Type B pancreatic cell (in vitro differentiated cells): ENCODE data around the gene ITPRIPL1. TPM values are rescaled to one million over a fixed set of nuclear protein-coding genes. Genes with fewer than 3 reads are reported as not detected.

Experiments used
- DNase-seq: peaks from one replicate; pipeline ENCODE4 v3.0.0; 2021; ENCODE audit warnings: mixed read lengths; ENCODE audit not compliant: unreplicated experiment; ENCODE audit errors: extremely low spot score
- H3K27ac Mint-ChIP-seq: 2 replicates; pipeline ENCODE4 v1.8.0; 2021; ENCODE audit warnings: mild to moderate bottlenecking, mixed read lengths
- H3K27me3 Mint-ChIP-seq: 2 replicates; pipeline ENCODE4 v1.8.0; 2021; ENCODE audit warnings: mixed read lengths
- H3K36me3 Mint-ChIP-seq: 2 replicates; pipeline ENCODE4 v1.8.0; 2021; ENCODE audit warnings: mixed read lengths
- H3K4me1 Mint-ChIP-seq: one replicate; pipeline ENCODE4 v1.8.0; 2021; ENCODE audit warnings: mixed read lengths; ENCODE audit not compliant: unreplicated experiment
- H3K4me3 Mint-ChIP-seq: 2 replicates; pipeline ENCODE4 v1.8.0; 2021; ENCODE audit warnings: mild to moderate bottlenecking, mixed read lengths
- H3K9me3 Mint-ChIP-seq: 2 replicates; pipeline ENCODE4 v1.8.0; 2021; ENCODE audit warnings: mixed read lengths
- CTCF ChIP-seq: fragments of 200-600 bp; sonication (generic); conservative IDR thresholded peaks from 2 replicates; pipeline ENCODE4 v1.5.0; 2021; ENCODE audit warnings: antibody characterized with exemption, mild to moderate bottlenecking
- total RNA-seq: library from RNA; stranded (reverse); gene quantifications from 2 replicates; pipeline ENCODE4 v1.2.1, GENCODE V29; 2021; ENCODE audit warnings: low replicate concordance

Gene ITPRIPL1
- total RNA-seq, 1 donor from 2014 or later, result 11.6 TPM

GRCh38 chr2:96354492-96354891 lies 29.4 kb downstream of the ITPRIPL1 start:
- Mint-ChIP-seq H3K27me3 (no peaks in the 10 kb centered on the region), H3K27ac (no peak overlapping the region), H3K36me3 (peaks cover 12% of the 10 kb centered on the region), H3K9me3 (no peaks in the 10 kb centered on the region), H3K4me1 (no peaks in the 10 kb centered on the region), H3K4me3 (no peak overlapping the region)
- TF ChIP-seq CTCF, result no peak
- no peak for DNase-seq

GRCh38 chr2:96356889-96357288 lies 31.8 kb downstream of the ITPRIPL1 start:
- no peaks in the 10 kb centered on the region for H3K27me3 Mint-ChIP-seq
- DNase-seq, result no peak
- H3K9me3 Mint-ChIP-seq, result no peaks in the 10 kb centered on the region
- no peaks in the 10 kb centered on the region for H3K4me1 Mint-ChIP-seq
- no peak overlapping the region for H3K27ac Mint-ChIP-seq
- H3K4me3 Mint-ChIP-seq, result no peak overlapping the region
- no peak for TF ChIP-seq CTCF
- peaks cover 8% of the 10 kb centered on the region for H3K36me3 Mint-ChIP-seq

- Mint-ChIP-seq H3K36me3 (peaks cover 20% of the 10 kb centered on the region), H3K4me1 (no peaks in the 10 kb centered on the region), H3K27ac (no peak overlapping the region), H3K4me3 (no peak overlapping the region), H3K27me3 (no peaks in the 10 kb centered on the region), H3K9me3 (no peaks in the 10 kb centered on the region)
- DNase-seq, result no peak
- peak; percentile 31 for TF ChIP-seq CTCF
Measured at GRCh38 chr2:96359310-96359709, 34.2 kb downstream of the ITPRIPL1 start.

- TF ChIP-seq CTCF, result no peak
- Mint-ChIP-seq H3K9me3 (no peaks in the 10 kb centered on the region), H3K27ac (no peak overlapping the region), H3K4me3 (no peak overlapping the region), H3K4me1 (no peaks in the 10 kb centered on the region), H3K36me3 (peaks cover 15% of the 10 kb centered on the region), H3K27me3 (no peaks in the 10 kb centered on the region)
- no peak for DNase-seq
Measured at GRCh38 chr2:96359866-96360265, 34.7 kb downstream of the ITPRIPL1 start.

- peaks cover 20% of the 10 kb centered on the region for H3K36me3 Mint-ChIP-seq
Measured at GRCh38 chr2:96361751-96362150, 36.6 kb downstream of the ITPRIPL1 start.

More at GRCh38 chr2:96361751-96362150, 36.6 kb downstream of the ITPRIPL1 start:
- Mint-ChIP-seq H3K9me3 (no peaks in the 10 kb centered on the region), H3K27me3 (no peaks in the 10 kb centered on the region), H3K4me1 (no peaks in the 10 kb centered on the region), H3K27ac (no peak overlapping the region), H3K4me3 (no peak overlapping the region)
- no peak for DNase-seq
- no peak for TF ChIP-seq CTCF
